Measurements from ENCODE around the gene ELP4. TPM values are rescaled to one million over a fixed set of nuclear protein-coding genes. Genes with fewer than 3 reads are reported as not detected.

The ELP4 gene
- total RNA-seq, 5 donors from 2014 or later (not counting 1 experiment from before 2014, with no cell fraction given): 15.9 to 22.2 (median 17.2) TPM

DNA sequence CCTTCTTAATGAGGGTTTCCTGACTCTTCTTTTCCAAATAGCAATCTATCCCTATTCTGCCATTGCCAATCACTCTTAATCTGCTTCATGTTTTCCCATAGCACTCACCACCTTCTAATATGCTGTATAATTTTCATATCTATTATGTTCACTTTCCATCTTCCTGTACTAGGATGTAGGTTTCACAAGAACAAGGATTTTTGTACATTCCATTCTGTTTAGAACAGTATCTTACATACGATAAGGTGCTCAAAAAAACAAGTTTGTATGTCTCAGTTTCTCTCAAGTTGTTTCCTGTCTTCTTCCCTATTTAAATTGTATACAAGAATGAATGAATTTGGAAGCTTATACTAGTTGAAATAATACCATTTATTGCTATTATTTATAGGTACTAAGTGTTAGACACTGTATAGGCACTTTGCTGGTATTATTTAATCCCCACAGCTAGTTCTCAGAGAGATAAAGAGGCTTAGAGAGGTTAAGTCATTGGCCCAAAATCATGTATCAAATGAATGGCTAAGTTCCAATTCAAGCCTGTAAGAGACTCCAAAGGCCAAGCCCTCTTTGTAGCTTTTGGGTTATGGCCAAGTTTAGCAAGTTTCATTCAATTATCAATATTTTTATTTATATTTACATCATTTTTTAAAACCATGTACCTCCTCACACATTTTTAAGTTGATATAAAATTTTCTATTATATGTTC lies 166.9 kb downstream of the ELP4 start:
- ATAC-seq (replicated peaks in 1 of 4) (no peak), DNase-seq (no peak)
- Mint-ChIP-seq H3K27me3 (no peaks in the 10 kb centered on the region), H3K27ac (no peak overlapping the region), H3K4me1 (no peaks in the 10 kb centered on the region), H3K4me3 (no peak overlapping the region), H3K9me3 (peaks cover 0 to 4% (median 0%) of the 10 kb centered on the region in 3 donors), H3K36me3 (peaks cover 49% of the 10 kb centered on the region)
- POLR2A ChIA-PET: interaction anchor here (0.5 to 0.6 kb wide), 2 partner anchors 10 to 21 kb away, joined by 3 to 9 read pairs; no protein-coding TSS in a partner anchor
- no peak overlapping the region for H3K4me3 ChIP-seq (ENCODE audit: control insufficient read depth in 1 of 2, extremely low read depth in 1 of 2, low read length in 1 of 2)
- no peaks in the 10 kb centered on the region for H3K9me3 ChIP-seq
- CTCF ChIA-PET: no interaction called here
- H3K36me3 ChIP-seq (ENCODE audit: control insufficient read depth in 2 of 2, extremely low read depth in 1 of 2, insufficient read depth in 1 of 2, low read length in 1 of 2): no peaks in the 10 kb centered on the region
- H3K27me3 ChIP-seq (replicated peaks in 1 of 2; ENCODE audit: control insufficient read depth in 2 of 2, extremely low read depth in 1 of 2, insufficient read depth in 2 of 2, low read length in 1 of 2): no peaks in the 10 kb centered on the region
- no CpG with 5 or more reads among the region's 1 CpG for WGBS (ENCODE audit: insufficient coverage)
- H3K27ac ChIP-seq (ENCODE audit: low read length): no peak overlapping the region
- H3K4me1 ChIP-seq (ENCODE audit: control insufficient read depth in 1 of 2, extremely low read depth in 1 of 2, insufficient read depth in 2 of 2, low read length in 2 of 2): no peaks in the 10 kb centered on the region

DNA sequence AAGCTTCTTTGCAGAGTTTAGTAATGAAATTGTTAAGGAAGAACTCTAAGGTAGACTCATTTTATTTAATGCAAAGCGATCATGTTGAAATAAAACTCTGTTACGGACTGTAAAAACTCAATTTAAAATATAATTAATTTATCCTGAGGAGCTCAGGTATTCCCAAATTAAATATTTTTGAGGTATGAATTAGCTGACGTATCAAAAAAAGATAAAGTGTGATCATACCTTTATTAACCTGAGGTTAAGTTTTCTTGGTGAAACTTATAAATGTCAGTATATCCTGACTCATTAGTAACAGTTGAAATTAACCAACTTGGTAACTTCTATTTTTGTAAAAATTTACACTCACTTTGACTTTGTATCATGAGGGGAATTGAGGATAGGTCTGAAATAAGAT lies 171.2 kb downstream of the ELP4 start:
- Mint-ChIP-seq H3K4me1 (no peaks in the 10 kb centered on the region), H3K9me3 (peaks cover 0 to 4% (median 0%) of the 10 kb centered on the region in 3 donors), H3K27me3 (no peaks in the 10 kb centered on the region), H3K27ac (no peak overlapping the region), H3K36me3 (peaks cover 47% of the 10 kb centered on the region), H3K4me3 (no peak overlapping the region)
- ATAC-seq (replicated peaks in 1 of 4) (no peak), DNase-seq (no peak)
- no peak overlapping the region for H3K27ac ChIP-seq (ENCODE audit: low read length)
- H3K4me1 ChIP-seq (ENCODE audit: control insufficient read depth in 1 of 2, extremely low read depth in 1 of 2, insufficient read depth in 2 of 2, low read length in 2 of 2): no peaks in the 10 kb centered on the region
- no CpG with 5 or more reads among the region's 3 CpGs for WGBS (ENCODE audit: insufficient coverage)
- CTCF ChIA-PET: no interaction called here
- no peaks in the 10 kb centered on the region for H3K27me3 ChIP-seq (replicated peaks in 1 of 2; ENCODE audit: control insufficient read depth in 2 of 2, extremely low read depth in 1 of 2, insufficient read depth in 2 of 2, low read length in 1 of 2)
- POLR2A ChIA-PET: no interaction called here
- no peaks in the 10 kb centered on the region for H3K36me3 ChIP-seq (ENCODE audit: control insufficient read depth in 2 of 2, extremely low read depth in 1 of 2, insufficient read depth in 1 of 2, low read length in 1 of 2)
- no peaks in the 10 kb centered on the region for H3K9me3 ChIP-seq
- H3K4me3 ChIP-seq (ENCODE audit: control insufficient read depth in 1 of 2, extremely low read depth in 1 of 2, low read length in 1 of 2): no peak overlapping the region

DNA sequence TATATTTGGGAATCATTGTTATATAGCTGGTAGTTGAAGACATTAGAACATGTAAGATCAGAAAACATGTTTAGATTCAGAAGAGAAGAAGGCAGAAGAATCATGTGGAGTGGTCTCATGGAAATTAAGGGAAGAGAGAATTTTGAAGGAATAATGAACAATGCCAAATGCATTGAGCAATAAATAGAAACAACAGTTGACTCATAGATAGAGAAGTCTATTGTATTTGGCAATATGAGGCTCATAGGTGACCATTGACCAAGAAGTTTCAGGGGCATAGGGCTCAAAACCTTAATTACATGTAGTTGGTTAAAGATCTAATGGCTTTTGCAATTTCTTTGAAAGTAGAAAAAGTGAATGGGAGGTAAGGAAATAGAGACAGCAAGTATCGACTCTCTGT lies 177.7 kb downstream of the ELP4 start:
- Histone ChIP-seq H3K27ac (ENCODE audit: low read length) (no peak overlapping the region), H3K27me3 (replicated peaks in 1 of 2; ENCODE audit: control insufficient read depth in 2 of 2, extremely low read depth in 1 of 2, insufficient read depth in 2 of 2, low read length in 1 of 2) (no peaks in the 10 kb centered on the region), H3K9me3 (no peaks in the 10 kb centered on the region), H3K4me3 (ENCODE audit: control insufficient read depth in 1 of 2, extremely low read depth in 1 of 2, low read length in 1 of 2) (no peak overlapping the region), H3K4me1 (ENCODE audit: control insufficient read depth in 1 of 2, extremely low read depth in 1 of 2, insufficient read depth in 2 of 2, low read length in 2 of 2) (no peaks in the 10 kb centered on the region), H3K36me3 (ENCODE audit: control insufficient read depth in 2 of 2, extremely low read depth in 1 of 2, insufficient read depth in 1 of 2, low read length in 1 of 2) (no peaks in the 10 kb centered on the region)
- no peaks in the 10 kb centered on the region for H3K27me3 Mint-ChIP-seq
- ATAC-seq (replicated peaks in 1 of 4): no peak
- no CpG with 5 or more reads among the region's 1 CpG for WGBS (ENCODE audit: insufficient coverage)
- no peaks in the 10 kb centered on the region for H3K9me3 Mint-ChIP-seq
- no peak overlapping the region for H3K4me3 Mint-ChIP-seq
- peaks cover 0 to 5% (median 4%) of the 10 kb centered on the region in 3 donors for H3K4me1 Mint-ChIP-seq
- ChIA-PET POLR2A (no interaction called here), CTCF (no interaction called here)
- H3K27ac Mint-ChIP-seq: no peak overlapping the region
- DNase-seq: no peak
- peaks cover 15% of the 10 kb centered on the region for H3K36me3 Mint-ChIP-seq

DNA sequence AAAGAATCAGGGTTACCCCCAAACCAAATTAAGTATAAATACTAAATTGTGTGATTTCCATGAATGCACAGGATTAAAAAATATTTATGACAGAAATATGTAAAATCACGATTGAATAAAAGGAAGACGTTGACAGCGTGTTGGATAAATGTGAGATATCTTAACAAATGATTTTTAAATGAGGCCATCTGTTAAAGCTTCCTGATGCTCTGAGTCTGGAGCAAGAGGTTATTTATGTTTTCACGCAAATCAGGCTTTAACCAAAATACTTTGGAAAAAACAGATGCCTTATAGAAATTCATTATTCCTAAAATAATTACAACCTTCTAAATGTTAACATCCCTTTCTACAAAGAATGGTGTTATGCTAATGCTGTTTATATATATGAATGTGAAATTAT lies 178.3 kb downstream of the ELP4 start:
- H3K4me1 ChIP-seq (ENCODE audit: control insufficient read depth in 1 of 2, extremely low read depth in 1 of 2, insufficient read depth in 2 of 2, low read length in 2 of 2): no peaks in the 10 kb centered on the region
- no peak overlapping the region for H3K4me3 Mint-ChIP-seq
- no peak for ATAC-seq (replicated peaks in 1 of 4)
- H3K36me3 Mint-ChIP-seq: peaks cover 19% of the 10 kb centered on the region
- no peak overlapping the region for H3K27ac Mint-ChIP-seq
- no peak overlapping the region for H3K27ac ChIP-seq (ENCODE audit: low read length)
- ChIA-PET POLR2A (interaction anchor here in 1 of 2 donors (0.7 kb wide), 1 partner anchor 635 kb away, joined by 4 read pairs; no protein-coding TSS in a partner anchor), CTCF (no interaction called here)
- peaks cover 0 to 5% (median 0%) of the 10 kb centered on the region in 3 donors for H3K9me3 Mint-ChIP-seq
- no peaks in the 10 kb centered on the region for H3K36me3 ChIP-seq (ENCODE audit: control insufficient read depth in 2 of 2, extremely low read depth in 1 of 2, insufficient read depth in 1 of 2, low read length in 1 of 2)
- H3K4me3 ChIP-seq (ENCODE audit: control insufficient read depth in 1 of 2, extremely low read depth in 1 of 2, low read length in 1 of 2): no peak overlapping the region
- no peaks in the 10 kb centered on the region for H3K27me3 ChIP-seq (replicated peaks in 1 of 2; ENCODE audit: control insufficient read depth in 2 of 2, extremely low read depth in 1 of 2, insufficient read depth in 2 of 2, low read length in 1 of 2)
- H3K9me3 ChIP-seq: no peaks in the 10 kb centered on the region
- peaks cover 0 to 5% (median 4%) of the 10 kb centered on the region in 3 donors for H3K4me1 Mint-ChIP-seq
- H3K27me3 Mint-ChIP-seq: no peaks in the 10 kb centered on the region
- DNase-seq: no peak
- no CpG with 5 or more reads among the region's 4 CpGs for WGBS (ENCODE audit: insufficient coverage)

DNA sequence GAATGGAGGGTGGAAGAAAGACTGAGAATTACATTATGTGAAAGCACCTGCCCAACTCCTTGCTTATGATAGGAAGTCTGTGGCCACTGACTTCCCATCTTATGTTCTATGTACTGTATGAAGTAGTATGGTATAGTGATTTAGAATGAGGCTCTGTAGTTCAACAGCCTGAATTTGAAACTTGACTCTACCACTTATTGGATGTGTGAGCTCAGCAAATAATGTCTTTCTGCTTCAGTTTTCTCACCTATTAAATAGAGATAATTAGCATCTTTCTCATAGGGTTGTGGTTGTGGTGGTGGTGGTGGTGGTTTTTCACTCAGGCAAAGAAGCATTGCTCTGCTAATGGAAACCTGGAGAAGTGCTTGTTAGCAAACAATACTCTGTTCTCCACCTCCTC lies 180.0 kb downstream of the ELP4 start:
- peaks cover 0 to 5% (median 4%) of the 10 kb centered on the region in 3 donors for H3K4me1 Mint-ChIP-seq
- CTCF ChIA-PET: no interaction called here
- Histone ChIP-seq H3K4me3 (ENCODE audit: control insufficient read depth in 1 of 2, extremely low read depth in 1 of 2, low read length in 1 of 2) (no peak overlapping the region), H3K27me3 (replicated peaks in 1 of 2; ENCODE audit: control insufficient read depth in 2 of 2, extremely low read depth in 1 of 2, insufficient read depth in 2 of 2, low read length in 1 of 2) (no peaks in the 10 kb centered on the region), H3K36me3 (ENCODE audit: control insufficient read depth in 2 of 2, extremely low read depth in 1 of 2, insufficient read depth in 1 of 2, low read length in 1 of 2) (no peaks in the 10 kb centered on the region), H3K9me3 (no peaks in the 10 kb centered on the region), H3K4me1 (ENCODE audit: control insufficient read depth in 1 of 2, extremely low read depth in 1 of 2, insufficient read depth in 2 of 2, low read length in 2 of 2) (no peaks in the 10 kb centered on the region), H3K27ac (ENCODE audit: low read length) (no peak overlapping the region)
- no peaks in the 10 kb centered on the region for H3K27me3 Mint-ChIP-seq
- H3K4me3 Mint-ChIP-seq: no peak overlapping the region
- peaks cover 28% of the 10 kb centered on the region for H3K36me3 Mint-ChIP-seq
- no peak for ATAC-seq (replicated peaks in 1 of 4)
- DNase-seq: no peak
- POLR2A ChIA-PET: no interaction called here
- H3K27ac Mint-ChIP-seq: no peak overlapping the region
- peaks cover 0 to 10% (median 6%) of the 10 kb centered on the region in 3 donors for H3K9me3 Mint-ChIP-seq

DNA sequence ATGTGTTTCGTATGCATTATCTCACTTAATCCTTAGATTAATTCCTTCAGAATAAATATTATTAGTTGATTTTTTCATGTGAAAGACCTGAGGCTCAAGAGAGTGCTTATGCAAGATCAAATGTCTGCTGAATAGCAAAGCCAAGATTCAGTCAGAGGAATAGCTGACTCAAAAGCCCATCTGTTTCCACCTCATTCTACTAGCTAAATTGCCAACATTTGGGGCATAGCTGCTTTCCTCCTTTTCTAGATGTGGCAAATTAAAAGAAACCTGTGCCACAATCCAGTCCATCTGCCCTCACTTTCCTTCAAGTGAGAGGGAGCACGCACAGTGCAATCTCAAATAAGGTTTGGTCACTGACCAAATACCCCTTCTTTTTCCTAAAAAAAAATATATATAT lies 180.5 kb downstream of the ELP4 start:
- no peak for ATAC-seq (replicated peaks in 1 of 4)
- CTCF ChIA-PET: interaction anchor here in 1 of 2 donors (0.6 kb wide), 1 partner anchor 230 kb away, joined by 3 read pairs; no protein-coding TSS in a partner anchor

More for the DNA sequence above, 180.5 kb downstream of the ELP4 start:
- H3K27ac Mint-ChIP-seq: no peak overlapping the region
- POLR2A ChIA-PET: interaction anchor here in 1 of 2 donors (0.6 kb wide), 1 partner anchor 126 kb away, joined by 3 read pairs; no protein-coding TSS in a partner anchor
- H3K27me3 ChIP-seq (replicated peaks in 1 of 2; ENCODE audit: control insufficient read depth in 2 of 2, extremely low read depth in 1 of 2, insufficient read depth in 2 of 2, low read length in 1 of 2): no peaks in the 10 kb centered on the region
- H3K4me3 ChIP-seq (ENCODE audit: control insufficient read depth in 1 of 2, extremely low read depth in 1 of 2, low read length in 1 of 2): no peak overlapping the region
- H3K27me3 Mint-ChIP-seq: no peaks in the 10 kb centered on the region
- peaks cover 0 to 5% (median 4%) of the 10 kb centered on the region in 3 donors for H3K4me1 Mint-ChIP-seq
- WGBS (ENCODE audit: insufficient coverage): no CpG with 5 or more reads among the region's 2 CpGs
- H3K4me1 ChIP-seq (ENCODE audit: control insufficient read depth in 1 of 2, extremely low read depth in 1 of 2, insufficient read depth in 2 of 2, low read length in 2 of 2): no peaks in the 10 kb centered on the region
- H3K36me3 ChIP-seq (ENCODE audit: control insufficient read depth in 2 of 2, extremely low read depth in 1 of 2, insufficient read depth in 1 of 2, low read length in 1 of 2): no peaks in the 10 kb centered on the region
- no peak overlapping the region for H3K4me3 Mint-ChIP-seq
- H3K9me3 ChIP-seq: no peaks in the 10 kb centered on the region
- peaks cover 0 to 10% (median 6%) of the 10 kb centered on the region in 3 donors for H3K9me3 Mint-ChIP-seq
- no peak overlapping the region for H3K27ac ChIP-seq (ENCODE audit: low read length)
- no peak for DNase-seq
- peaks cover 33% of the 10 kb centered on the region for H3K36me3 Mint-ChIP-seq

Data from T-cell (primary cell).